GM12878 (cell line): Measurements from ENCODE around the gene RAB43. TPM values are rescaled to one million over a fixed set of nuclear protein-coding genes. Genes with fewer than 3 reads are reported as not detected.

ENCODE experiments used
- ATAC-seq: fragments of 200-7000 bp; cut with Tn5 transposase; 3 replicates; pipeline ENCODE4 v1.9.1; 2020; ENCODE audit warnings: mild to moderate bottlenecking, moderate library complexity
- BruUV-seq: library from RNA; stranded (reverse); fragments of 400-500 nt; replicated peaks from 2 replicates; lab custom pipeline; 2021; lab: Mats Ljungman, UMichigan
- CTCF ChIA-PET: fragments of 300-600 bp; sonication (Branson Sonifier 250); formaldehyde crosslinking; extraction: SDS; loops from one replicate; lab custom pipeline; 2021; ENCODE audit warnings: inconsistent platforms; lab: Yijun Ruan, JAX
- POLR2A ChIA-PET: fragments of 350-600 bp; formaldehyde crosslinking; extraction: SDS; loops from one replicate; lab custom pipeline; 2021; ENCODE audit warnings: inconsistent platforms; lab: Charles Lee
- RAD21 ChIA-PET: fragments of 300-600 bp; sonication (Branson Sonifier 250); formaldehyde crosslinking; loops from one replicate; lab custom pipeline; 2023; ENCODE audit warnings: antibody characterized with exemption; ENCODE audit not compliant: unreplicated experiment; lab: Charles Lee
- SMC1A ChIA-PET: fragments of 300-600 bp; sonication (Branson Sonifier 250); formaldehyde crosslinking; loops from one replicate; lab custom pipeline; 2023; ENCODE audit not compliant: unreplicated experiment, uncharacterized antibody; lab: Charles Lee
- DNase-seq: peaks from one replicate; pipeline ENCODE4 v3.0.0-alpha.2; 2011; ENCODE audit warnings: low read depth, low spot score
- FAIRE-seq: peaks from 3 replicates; lab custom pipeline; 2011; peaks lifted over from hg19 to GRCh38; lab: Jason Lieb, UNC
- H2AFZ ChIP-seq: 2 replicates; pipeline ENCODE4 v1.6.0; 2011; ENCODE audit warnings: low read depth, low read length, control low read depth; ENCODE audit not compliant: control insufficient read depth
- H3K27ac ChIP-seq: 2 replicates; pipeline ENCODE4 v1.5.1; 2011; ENCODE audit warnings: control low read depth; ENCODE audit not compliant: control insufficient read depth, insufficient read depth
- H3K27me3 ChIP-seq, 2 experiments: replicated peaks in 1 of 2; 2 replicates each; pipeline versions ENCODE4 v1.6.0 to v1.6.1; 2011; ENCODE audit warnings: low read length in 1 of 2; ENCODE audit not compliant: control insufficient read depth in 2 of 2, insufficient read depth in 2 of 2
- H3K36me3 ChIP-seq, 2 experiments: 2 replicates each; pipeline ENCODE4 v1.5.1; 2011; ENCODE audit warnings: low read length in 1 of 2; ENCODE audit not compliant: control insufficient read depth in 2 of 2, insufficient read depth in 2 of 2
- H3K4me1 ChIP-seq: 2 replicates; pipeline ENCODE4 v1.6.1; 2011; ENCODE audit warnings: mild to moderate bottlenecking, low read length, moderate library complexity, mixed read lengths; ENCODE audit not compliant: control insufficient read depth, insufficient read depth
- H3K4me2 ChIP-seq: 2 replicates; pipeline ENCODE4 v1.6.0; 2011; ENCODE audit warnings: control low read depth; ENCODE audit not compliant: control insufficient read depth, insufficient read depth
- H3K4me3 ChIP-seq: fragments of 200-600 bp; sonication (generic); 2 replicates; pipeline ENCODE4 v1.5.1; 2016
- H3K79me2 ChIP-seq: 2 replicates; pipeline ENCODE4 v1.6.0; 2011; ENCODE audit warnings: low read length; ENCODE audit not compliant: control insufficient read depth, insufficient read depth
- H3K9ac ChIP-seq: 2 replicates; pipeline ENCODE4 v1.8.0; 2011; ENCODE audit warnings: low read length, control low read depth, mixed read lengths; ENCODE audit not compliant: control insufficient read depth, insufficient read depth
- H3K9me3 ChIP-seq: replicated peaks from 3 replicates; pipeline ENCODE4 v1.5.1; 2011; ENCODE audit warnings: mild to moderate bottlenecking, low read length; ENCODE audit not compliant: control insufficient read depth, insufficient read depth
- H4K20me1 ChIP-seq: 2 replicates; pipeline ENCODE4 v1.6.0; 2011; ENCODE audit not compliant: control insufficient read depth, insufficient read depth
- EED ChIP-seq: sonication (generic); IDR thresholded peaks from 2 replicates; pipeline ENCODE4 v1.6.1; 2016; ENCODE audit warnings: antibody characterized with exemption, low read depth
- GATAD2B ChIP-seq: fragments of 450-650 bp; conservative IDR thresholded peaks from 2 replicates; pipeline ENCODE4 v1.6.1; 2017; ENCODE audit warnings: low read depth, mild to moderate bottlenecking, moderate library complexity
- JUNB ChIP-seq: IDR thresholded peaks from 2 replicates; pipeline ENCODE4 v1.6.1; 2016; ENCODE audit warnings: antibody characterized with exemption, mild to moderate bottlenecking
- NFYA ChIP-seq: IDR thresholded peaks from 2 replicates; pipeline ENCODE4 v1.6.1; 2011; ENCODE audit warnings: low read depth, mild to moderate bottlenecking, low read length, improper control_type of control experiment, borderline replicate concordance
- POLR2AphosphoS2 ChIP-seq: IDR thresholded peaks from 2 replicates; pipeline ENCODE4 v1.6.1; 2011; ENCODE audit warnings: low read depth, mild to moderate bottlenecking, low read length, improper control_type of control experiment, moderate library complexity
- RCOR1 ChIP-seq: conservative IDR thresholded peaks from 2 replicates; pipeline ENCODE4 v1.6.1; 2012; ENCODE audit warnings: low read depth, low read length, improper control_type of control experiment
- SMAD5 ChIP-seq: IDR thresholded peaks from 2 replicates; pipeline ENCODE4 v1.6.1; 2016; ENCODE audit warnings: antibody characterized with exemption, low read depth
- TAF1 ChIP-seq: IDR thresholded peaks from 2 replicates; pipeline ENCODE4 v1.6.1; 2011; ENCODE audit warnings: mild to moderate bottlenecking, low read depth, low read length, borderline replicate concordance
- WGBS: methylation state at CpG from one replicate; pipeline ENCODE4 v1.1.6; 2016; ENCODE audit warnings: low lambda C conversion rate; ENCODE audit not compliant: insufficient replicate concordance, insufficient coverage; ENCODE audit errors: missing lambda C conversion rate; 5-methylcytosine and 5-hydroxymethylcytosine counted together
- in situ Hi-C: fragments of 300-500 bp; cut with MboI; formaldehyde crosslinking; loops from 9 replicates; pipeline ENCODE4 v1.14.3; 2018; ENCODE audit warnings: mixed read lengths
- intact Hi-C: fragments of 100-400 bp; cut with micrococcal nuclease; formaldehyde crosslinking; loops from one replicate; pipeline ENCODE4 v1.14.2; 2022; ENCODE audit not compliant: unreplicated experiment
- polyA plus RNA-seq, 11 experiments: library from polyadenylated mRNA; depleted of rRNA in 4 of 11; unstranded in 6 of 11; stranded (reverse) in 5 of 11; fragments of >200 nt; fragmentation: Nextera tagmentation in 4 of 11; fragmentation: Illumina TruSeq in 1 of 11; extraction: Ambion mirVana in 4 of 11; extraction: Trizol in 1 of 11; gene quantifications; 1 replicate in 1 of 11; 2 replicates in 10 of 11; pipeline versions ENCODE4 v1.2.1 to v1.2.3, GENCODE V29; 2011 to 2016; ENCODE audit warnings: inconsistent platforms in 2 of 11, missing spikeins in 2 of 11, low read depth in 1 of 11
- total RNA-seq, 4 experiments: library from RNA; depleted of rRNA in 3 of 4; stranded (reverse); fragments of >200 nt in 3 of 4; fragmentation: Illumina TruSeq in 1 of 4; extraction: Trizol in 1 of 4; gene quantifications; 2 replicates each; pipeline versions ENCODE4 v1.2.1 to v1.2.3, GENCODE V29; 2013 to 2021
- TF ChIP-seq, protein P1 (sequence below): fragments of 450-650 bp; conservative IDR thresholded peaks from 2 replicates; pipeline ENCODE4 v1.6.1; 2017; ENCODE audit warnings: mild to moderate bottlenecking, moderate library complexity
- TF ChIP-seq, protein P2 (sequence below): IDR thresholded peaks from 2 replicates; pipeline ENCODE4 v1.6.1; 2011; ENCODE audit warnings: low read depth, low read length, improper control_type of control experiment, borderline replicate concordance
- TF ChIP-seq, protein P3 (sequence below): fragments of 150-350 bp; IDR thresholded peaks from 2 replicates; pipeline ENCODE4 v1.6.1; 2014; ENCODE audit warnings: mild to moderate bottlenecking, low read depth, low read length

RAB43 gene
- total and polyA plus RNA-seq, 10 of the 15 experiments (the other 5 are each of a cell fraction or from before 2014, with no cell fraction given) = 0.08 to 14.0 (median 4.0) TPM

DNA sequence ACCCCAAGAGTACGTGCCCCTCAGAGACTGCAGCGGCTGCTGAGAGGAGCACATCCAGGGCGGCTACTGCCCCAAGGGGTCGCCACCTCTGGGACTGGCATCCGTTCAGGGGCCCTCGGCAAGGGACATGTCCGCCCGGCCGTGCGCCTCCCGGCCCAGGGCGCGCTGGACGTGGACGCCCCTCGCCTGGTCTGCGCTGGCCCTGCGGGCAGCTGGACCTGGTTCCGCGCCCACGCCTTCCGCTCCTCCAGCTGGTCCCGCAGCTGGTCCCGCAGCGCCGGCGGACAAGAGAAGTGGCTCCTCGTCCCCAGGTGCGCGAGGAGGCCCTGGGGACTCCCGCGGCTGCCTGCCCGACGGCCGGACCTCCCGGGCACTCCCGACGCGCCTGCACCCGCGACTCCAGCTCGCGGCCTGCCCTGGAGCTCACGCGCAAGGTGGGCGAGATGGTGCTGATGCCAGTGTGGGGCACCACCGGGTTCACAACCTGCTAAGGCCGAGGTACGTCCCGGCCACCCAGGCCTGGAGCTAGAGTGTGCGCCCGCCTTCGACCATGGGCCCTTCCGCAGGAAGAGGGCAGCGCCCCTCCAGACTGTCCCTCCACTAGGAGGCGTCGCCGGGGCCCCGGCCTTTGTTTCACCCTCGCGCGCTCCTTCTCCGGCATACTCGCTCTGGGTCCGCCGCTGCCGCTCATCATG, 75.4 kb downstream of the RAB43 start:
- in situ Hi-C loops (no loop called here), intact Hi-C loops (no loop called here)
- Histone ChIP-seq H3K9ac (no peak overlapping the region), H3K4me1 (no peaks in the 10 kb centered on the region), H3K79me2 (no peaks in the 10 kb centered on the region), H3K9me3 (no peaks in the 10 kb centered on the region; the same call in 2 of the 3 replicates), H3K36me3 (no peaks in the 10 kb centered on the region), H3K4me2 (no peak overlapping the region), H3K27ac (no peak overlapping the region), H3K4me3 (no peak overlapping the region), H2AFZ (no peak overlapping the region), H3K27me3 (no peaks in the 10 kb centered on the region), H4K20me1 (no peaks in the 10 kb centered on the region)
- RAD21 ChIA-PET = no interaction called here
- FAIRE-seq = no peak
- TF ChIP-seq, protein P1, sequence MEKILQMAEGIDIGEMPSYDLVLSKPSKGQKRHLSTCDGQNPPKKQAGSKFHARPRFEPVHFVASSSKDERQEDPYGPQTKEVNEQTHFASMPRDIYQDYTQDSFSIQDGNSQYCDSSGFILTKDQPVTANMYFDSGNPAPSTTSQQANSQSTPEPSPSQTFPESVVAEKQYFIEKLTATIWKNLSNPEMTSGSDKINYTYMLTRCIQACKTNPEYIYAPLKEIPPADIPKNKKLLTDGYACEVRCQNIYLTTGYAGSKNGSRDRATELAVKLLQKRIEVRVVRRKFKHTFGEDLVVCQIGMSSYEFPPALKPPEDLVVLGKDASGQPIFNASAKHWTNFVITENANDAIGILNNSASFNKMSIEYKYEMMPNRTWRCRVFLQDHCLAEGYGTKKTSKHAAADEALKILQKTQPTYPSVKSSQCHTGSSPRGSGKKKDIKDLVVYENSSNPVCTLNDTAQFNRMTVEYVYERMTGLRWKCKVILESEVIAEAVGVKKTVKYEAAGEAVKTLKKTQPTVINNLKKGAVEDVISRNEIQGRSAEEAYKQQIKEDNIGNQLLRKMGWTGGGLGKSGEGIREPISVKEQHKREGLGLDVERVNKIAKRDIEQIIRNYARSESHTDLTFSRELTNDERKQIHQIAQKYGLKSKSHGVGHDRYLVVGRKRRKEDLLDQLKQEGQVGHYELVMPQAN = no peak
- TF ChIP-seq NFYA = no peak
- TF ChIP-seq, protein P2, sequence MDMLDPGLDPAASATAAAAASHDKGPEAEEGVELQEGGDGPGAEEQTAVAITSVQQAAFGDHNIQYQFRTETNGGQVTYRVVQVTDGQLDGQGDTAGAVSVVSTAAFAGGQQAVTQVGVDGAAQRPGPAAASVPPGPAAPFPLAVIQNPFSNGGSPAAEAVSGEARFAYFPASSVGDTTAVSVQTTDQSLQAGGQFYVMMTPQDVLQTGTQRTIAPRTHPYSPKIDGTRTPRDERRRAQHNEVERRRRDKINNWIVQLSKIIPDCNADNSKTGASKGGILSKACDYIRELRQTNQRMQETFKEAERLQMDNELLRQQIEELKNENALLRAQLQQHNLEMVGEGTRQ = no peak
- TF ChIP-seq POLR2AphosphoS2 = no peak
- no peak for TF ChIP-seq TAF1
- no peak for TF ChIP-seq EED
- no peak for TF ChIP-seq GATAD2B
- TF ChIP-seq SMAD5 = no peak
- TF ChIP-seq RCOR1 = no peak
- no peak for TF ChIP-seq JUNB
- TF ChIP-seq, protein P3, sequence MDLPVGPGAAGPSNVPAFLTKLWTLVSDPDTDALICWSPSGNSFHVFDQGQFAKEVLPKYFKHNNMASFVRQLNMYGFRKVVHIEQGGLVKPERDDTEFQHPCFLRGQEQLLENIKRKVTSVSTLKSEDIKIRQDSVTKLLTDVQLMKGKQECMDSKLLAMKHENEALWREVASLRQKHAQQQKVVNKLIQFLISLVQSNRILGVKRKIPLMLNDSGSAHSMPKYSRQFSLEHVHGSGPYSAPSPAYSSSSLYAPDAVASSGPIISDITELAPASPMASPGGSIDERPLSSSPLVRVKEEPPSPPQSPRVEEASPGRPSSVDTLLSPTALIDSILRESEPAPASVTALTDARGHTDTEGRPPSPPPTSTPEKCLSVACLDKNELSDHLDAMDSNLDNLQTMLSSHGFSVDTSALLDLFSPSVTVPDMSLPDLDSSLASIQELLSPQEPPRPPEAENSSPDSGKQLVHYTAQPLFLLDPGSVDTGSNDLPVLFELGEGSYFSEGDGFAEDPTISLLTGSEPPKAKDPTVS = no peak
- no TSS peak for BruUV-seq
- POLR2A ChIA-PET = no interaction called here
- no peak for DNase-seq
- ATAC-seq = no peak
- CTCF ChIA-PET = no interaction called here
- 81% methylated on average over 33 of the region's 67 CpGs for WGBS
- SMC1A ChIA-PET = no interaction called here
